VCaP (cell line): ENCODE results near the gene TAAR1.
A peak's percentile ranks its signal among the peaks of the same experiment; 100 is the strongest.
"Not testable (repeated sequence)": the region's sequence is repeated elsewhere in the genome, so short reads cannot be mapped to it uniquely, and the experiment has no call there.

Source experiments
- H3K27ac ChIP-seq: fragments of 450-650 bp; 2 replicates; pipeline ENCODE4 v1.5.1; 2017
- CTCF ChIP-seq: fragments of 450-650 bp; conservative IDR thresholded peaks from 2 replicates; pipeline ENCODE4 v1.5.1; 2017; ENCODE audit warnings: mild to moderate bottlenecking, moderate library complexity

TAAR1 gene

GRCh38 chr6:132659082-132659481 lies at the start of gene TAAR1:
TAAR1 (minus strand) TSS chr6:132659182; CDS start chr6:132646003, 13,179 bp downstream.
- no peak within 1 kb of the TSS for H3K27ac ChIP-seq
- no peak for TF ChIP-seq CTCF

- no peak overlapping the region for H3K27ac ChIP-seq
- TF ChIP-seq CTCF: no peak
Observed at GRCh38 chr6:132708771-132709170, 49.8 kb upstream of the TAAR1 start.

- H3K27ac ChIP-seq: no peak overlapping the region
- TF ChIP-seq CTCF: no peak
Observed at GRCh38 chr6:132708002-132708401, 49.0 kb upstream of the TAAR1 start.

- not testable (repeated sequence) for H3K27ac ChIP-seq
Observed at GRCh38 chr6:132706756-132707155, 47.8 kb upstream of the TAAR1 start.

GRCh38 chr6:132703936-132704335 lies 45.0 kb upstream of the TAAR1 start:
- TF ChIP-seq CTCF: no peak
- no peak overlapping the region for H3K27ac ChIP-seq

- no peak for TF ChIP-seq CTCF
- H3K27ac ChIP-seq: no peak overlapping the region
Observed at GRCh38 chr6:132698608-132699007, 39.6 kb upstream of the TAAR1 start.

GRCh38 chr6:132695773-132696172 lies 36.8 kb upstream of the TAAR1 start:
- no peak overlapping the region for H3K27ac ChIP-seq
- TF ChIP-seq CTCF: no peak

- TF ChIP-seq CTCF: no peak
- peak overlapping the region; percentile 61 for H3K27ac ChIP-seq
Observed at GRCh38 chr6:132693478-132693877, 34.5 kb upstream of the TAAR1 start.
